ENCODE measurements around the gene FSIP1.

Gene FSIP1

DNA sequence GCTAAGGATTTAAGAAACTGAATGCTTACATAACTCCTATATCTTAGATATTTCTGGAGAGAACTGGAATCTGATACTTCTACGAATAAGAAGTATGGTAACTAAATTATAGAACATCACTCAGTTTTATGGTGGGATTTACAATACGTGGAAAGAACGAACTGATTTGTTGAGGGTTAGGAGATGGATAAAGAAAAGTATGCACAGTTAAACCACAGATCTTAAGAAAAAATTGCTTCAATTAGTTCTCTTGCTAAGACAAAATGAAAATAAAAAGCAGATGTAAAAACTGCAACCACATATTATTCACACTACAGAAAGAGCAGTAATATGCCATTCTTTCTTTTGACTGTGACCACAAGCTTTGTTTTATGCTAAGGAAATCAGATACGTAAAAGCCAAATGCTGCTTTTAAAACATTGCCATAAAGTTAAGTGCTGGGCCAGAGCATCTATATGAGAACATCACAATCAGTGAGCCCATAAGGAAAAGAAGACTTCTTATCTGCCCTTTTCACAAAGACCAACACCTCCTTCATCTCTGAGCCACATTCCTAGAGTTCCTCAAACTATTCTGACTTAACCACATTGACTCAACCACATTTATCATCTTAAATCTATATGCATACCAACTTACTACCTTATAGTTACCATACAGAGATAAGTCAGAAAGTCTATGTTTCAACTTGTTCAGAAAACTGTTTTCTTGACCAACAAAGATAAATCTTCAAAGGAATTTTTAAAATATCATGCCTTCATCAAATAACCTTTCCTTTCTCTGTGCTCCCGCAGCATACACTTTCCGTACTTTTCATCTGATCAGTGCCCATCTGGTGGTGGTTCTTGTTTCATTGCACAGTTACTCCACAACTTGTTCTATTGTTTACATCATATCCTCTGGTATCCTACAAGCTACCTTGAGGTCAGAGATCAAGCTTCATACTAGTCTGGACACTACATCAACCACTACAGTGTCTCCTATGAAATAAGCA is 61.7 kb downstream of the FSIP1 start:
- TF ChIP-seq TAF1 (IDR thresholded peaks at IDR 0.05; ENCODE audit: borderline replicate concordance, insufficient read depth, low read length) (no peak), SIN3A (IDR thresholded peaks at IDR 0.05; ENCODE audit: borderline replicate concordance, insufficient read depth, low read length) (no peak), POLR2AphosphoS5 (IDR thresholded peaks at IDR 0.05; ENCODE audit: low read depth, low read length) (no peak), FOXP2 (optimal IDR thresholded peaks at IDR 0.05; ENCODE audit: borderline replicate concordance, extremely low read depth, extremely low read length, insufficient read depth) (no peak)
- TF ChIP-seq, protein P1, sequence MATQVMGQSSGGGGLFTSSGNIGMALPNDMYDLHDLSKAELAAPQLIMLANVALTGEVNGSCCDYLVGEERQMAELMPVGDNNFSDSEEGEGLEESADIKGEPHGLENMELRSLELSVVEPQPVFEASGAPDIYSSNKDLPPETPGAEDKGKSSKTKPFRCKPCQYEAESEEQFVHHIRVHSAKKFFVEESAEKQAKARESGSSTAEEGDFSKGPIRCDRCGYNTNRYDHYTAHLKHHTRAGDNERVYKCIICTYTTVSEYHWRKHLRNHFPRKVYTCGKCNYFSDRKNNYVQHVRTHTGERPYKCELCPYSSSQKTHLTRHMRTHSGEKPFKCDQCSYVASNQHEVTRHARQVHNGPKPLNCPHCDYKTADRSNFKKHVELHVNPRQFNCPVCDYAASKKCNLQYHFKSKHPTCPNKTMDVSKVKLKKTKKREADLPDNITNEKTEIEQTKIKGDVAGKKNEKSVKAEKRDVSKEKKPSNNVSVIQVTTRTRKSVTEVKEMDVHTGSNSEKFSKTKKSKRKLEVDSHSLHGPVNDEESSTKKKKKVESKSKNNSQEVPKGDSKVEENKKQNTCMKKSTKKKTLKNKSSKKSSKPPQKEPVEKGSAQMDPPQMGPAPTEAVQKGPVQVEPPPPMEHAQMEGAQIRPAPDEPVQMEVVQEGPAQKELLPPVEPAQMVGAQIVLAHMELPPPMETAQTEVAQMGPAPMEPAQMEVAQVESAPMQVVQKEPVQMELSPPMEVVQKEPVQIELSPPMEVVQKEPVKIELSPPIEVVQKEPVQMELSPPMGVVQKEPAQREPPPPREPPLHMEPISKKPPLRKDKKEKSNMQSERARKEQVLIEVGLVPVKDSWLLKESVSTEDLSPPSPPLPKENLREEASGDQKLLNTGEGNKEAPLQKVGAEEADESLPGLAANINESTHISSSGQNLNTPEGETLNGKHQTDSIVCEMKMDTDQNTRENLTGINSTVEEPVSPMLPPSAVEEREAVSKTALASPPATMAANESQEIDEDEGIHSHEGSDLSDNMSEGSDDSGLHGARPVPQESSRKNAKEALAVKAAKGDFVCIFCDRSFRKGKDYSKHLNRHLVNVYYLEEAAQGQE (IDR thresholded peaks at IDR 0.05; ENCODE audit: insufficient read depth in 1 of 2, low read depth in 2 of 2, low read length in 2 of 2) = no peak

DNA sequence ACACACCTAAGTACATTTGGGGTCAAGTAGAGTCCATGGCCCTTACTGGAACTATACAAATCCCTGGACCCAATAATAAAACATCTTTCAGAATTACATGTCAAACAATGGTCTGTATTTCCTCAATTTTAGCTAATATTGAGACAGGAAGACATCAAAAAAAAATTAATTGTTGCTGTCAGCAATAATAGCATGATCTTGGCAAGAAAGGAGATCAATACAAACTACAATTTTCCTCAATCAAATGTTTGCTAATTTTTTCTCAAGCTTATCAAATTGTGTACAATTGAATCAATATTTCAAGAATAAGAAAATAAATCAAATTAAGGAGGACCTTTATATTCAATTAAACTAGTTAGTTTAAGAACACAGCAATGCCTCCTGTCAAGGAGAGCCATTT is 62.6 kb downstream of the FSIP1 start:
- no peak for TF ChIP-seq TAF1 (IDR thresholded peaks at IDR 0.05; ENCODE audit: borderline replicate concordance, insufficient read depth, low read length)

DNA sequence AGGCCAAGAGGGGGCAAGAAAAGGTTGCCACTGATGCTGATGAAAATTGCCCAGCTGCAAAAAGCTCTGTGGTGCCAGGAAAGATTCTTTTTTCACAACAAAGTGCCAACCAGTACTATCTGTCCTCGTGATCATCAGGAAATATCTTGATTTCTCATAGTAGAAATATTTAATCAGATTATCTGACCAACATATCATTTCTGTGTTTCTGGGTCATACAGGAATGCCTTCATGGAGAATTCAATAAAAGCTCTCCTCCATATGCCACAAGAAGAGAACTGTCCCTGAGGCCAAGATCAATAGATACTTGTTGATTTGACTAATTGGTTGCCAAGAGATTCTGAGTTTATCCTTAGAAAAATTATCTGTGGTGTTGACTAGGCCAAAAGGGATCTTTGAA is 63.5 kb downstream of the FSIP1 start:
- TF ChIP-seq SIN3A (IDR thresholded peaks at IDR 0.05; ENCODE audit: borderline replicate concordance, insufficient read depth, low read length) (no peak), TAF1 (IDR thresholded peaks at IDR 0.05; ENCODE audit: borderline replicate concordance, insufficient read depth, low read length) (no peak), FOXP2 (optimal IDR thresholded peaks at IDR 0.05; ENCODE audit: borderline replicate concordance, extremely low read depth, extremely low read length, insufficient read depth) (no peak), POLR2AphosphoS5 (IDR thresholded peaks at IDR 0.05; ENCODE audit: low read depth, low read length) (no peak)

DNA sequence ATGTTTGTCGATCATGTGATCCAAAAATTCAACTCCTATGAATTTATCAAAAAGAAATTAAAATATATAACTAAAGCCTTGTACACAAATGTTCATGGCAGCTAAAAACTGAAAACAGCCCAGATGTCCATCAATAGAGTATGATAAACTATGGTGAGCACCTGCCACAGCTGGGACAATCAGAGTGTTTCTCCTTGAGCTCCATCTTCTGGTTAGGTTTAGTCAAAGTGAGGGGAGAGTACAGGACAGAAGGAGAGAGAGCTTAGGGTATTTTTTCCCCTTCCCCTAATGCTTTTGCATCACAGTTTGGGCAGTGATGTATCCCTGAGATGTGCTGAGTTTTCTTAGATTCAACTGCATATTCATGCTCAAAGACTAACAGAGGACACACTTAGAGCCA is 65.5 kb downstream of the FSIP1 start:
- TF ChIP-seq POLR2AphosphoS5 (IDR thresholded peaks at IDR 0.05; ENCODE audit: low read depth, low read length) (no peak), SIN3A (IDR thresholded peaks at IDR 0.05; ENCODE audit: borderline replicate concordance, insufficient read depth, low read length) (no peak), TAF1 (IDR thresholded peaks at IDR 0.05; ENCODE audit: borderline replicate concordance, insufficient read depth, low read length) (no peak), FOXP2 (optimal IDR thresholded peaks at IDR 0.05; ENCODE audit: borderline replicate concordance, extremely low read depth, extremely low read length, insufficient read depth) (no peak)
- TF ChIP-seq, protein P1 (IDR thresholded peaks at IDR 0.05; ENCODE audit: insufficient read depth in 1 of 2, low read depth in 2 of 2, low read length in 2 of 2) = no peak

DNA sequence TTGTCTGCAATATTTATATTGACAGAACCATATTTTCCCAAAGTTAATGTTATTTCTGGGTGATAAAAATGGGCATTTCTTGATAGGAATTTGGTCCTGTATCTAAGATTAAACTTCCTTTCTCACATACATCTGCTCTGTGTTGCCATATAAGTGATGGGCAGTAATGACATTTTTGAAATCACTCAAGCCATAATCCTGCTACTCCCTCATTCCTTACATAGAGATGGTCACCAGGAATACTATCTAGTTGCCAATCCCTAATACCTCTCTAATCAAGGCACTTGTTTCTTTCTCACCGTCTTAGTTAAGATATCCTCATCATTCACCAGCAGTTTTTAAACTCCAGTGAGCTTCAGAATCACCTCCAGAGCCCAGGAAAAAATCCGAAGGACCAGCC is 68.4 kb downstream of the FSIP1 start:
- TF ChIP-seq POLR2AphosphoS5 (IDR thresholded peaks at IDR 0.05; ENCODE audit: low read depth, low read length) (no peak), SIN3A (IDR thresholded peaks at IDR 0.05; ENCODE audit: borderline replicate concordance, insufficient read depth, low read length) (no peak), FOXP2 (optimal IDR thresholded peaks at IDR 0.05; ENCODE audit: borderline replicate concordance, extremely low read depth, extremely low read length, insufficient read depth) (no peak), TAF1 (IDR thresholded peaks at IDR 0.05; ENCODE audit: borderline replicate concordance, insufficient read depth, low read length) (no peak)
- TF ChIP-seq, protein P1 (IDR thresholded peaks at IDR 0.05; ENCODE audit: insufficient read depth in 1 of 2, low read depth in 2 of 2, low read length in 2 of 2) = no peak

DNA sequence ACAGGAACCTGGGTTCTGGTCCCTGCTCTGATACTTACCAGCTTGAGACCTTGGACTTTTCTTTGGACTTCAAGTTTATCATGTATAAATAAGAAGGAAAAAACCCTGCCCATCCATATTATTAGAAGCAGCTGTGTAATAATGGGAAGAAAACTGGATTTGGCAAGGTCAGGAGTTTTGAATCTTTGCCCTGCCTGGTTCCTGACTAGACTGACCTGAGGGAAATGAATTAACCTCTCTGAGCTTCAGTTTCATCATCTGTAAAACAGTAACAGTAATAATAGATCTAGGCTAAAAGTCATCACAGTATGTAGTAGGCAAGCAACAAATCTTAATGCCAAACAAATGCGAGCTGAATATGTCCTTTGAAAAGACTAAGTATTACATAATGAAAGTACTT is 68.8 kb downstream of the FSIP1 start:
- TF ChIP-seq, protein P1 (IDR thresholded peaks at IDR 0.05; ENCODE audit: insufficient read depth in 1 of 2, low read depth in 2 of 2, low read length in 2 of 2) = no peak
- TF ChIP-seq SIN3A (IDR thresholded peaks at IDR 0.05; ENCODE audit: borderline replicate concordance, insufficient read depth, low read length) (no peak), TAF1 (IDR thresholded peaks at IDR 0.05; ENCODE audit: borderline replicate concordance, insufficient read depth, low read length) (no peak), FOXP2 (optimal IDR thresholded peaks at IDR 0.05; ENCODE audit: borderline replicate concordance, extremely low read depth, extremely low read length, insufficient read depth) (no peak), POLR2AphosphoS5 (IDR thresholded peaks at IDR 0.05; ENCODE audit: low read depth, low read length) (no peak)
